Fibroblast of lung (primary cell): ENCODE measurements around the gene TTLL3.

ENCODE experiments used
- CTCF ChIP-seq, 2 donors: IDR thresholded peaks in 1 of 2; conservative IDR thresholded peaks in 1 of 2; 1 replicate in 1 of 2; 2 replicates in 1 of 2; pipeline ENCODE4 v1.5.1; 2011 to 2012; ENCODE audit warnings: low read length in 2 of 2, control low read depth in 1 of 2, inconsistent platforms in 1 of 2, low read depth in 1 of 2, mild to moderate bottlenecking in 1 of 2
- EZH2 ChIP-seq: IDR thresholded peaks from 2 replicates; pipeline ENCODE4 v1.5.1; 2012; ENCODE audit warnings: low read length, control low read depth, mild to moderate bottlenecking; ENCODE audit errors: missing control alignments

GRCh38 chr3:9864200-9864927, 54.3 kb downstream of the TTLL3 start:
- TF ChIP-seq CTCF (conservative IDR thresholded peaks at IDR 0.05 in 1 of 2, IDR thresholded peaks at IDR 0.05 in 1 of 2; ENCODE audit: low read depth in 1 of 2, low read length in 2 of 2), result no peak
- no peak for TF ChIP-seq EZH2
